ENCODE results near the gene TEKT5. TPM values are rescaled to one million over a fixed set of nuclear protein-coding genes. Genes with fewer than 3 reads are reported as not detected.
A peak's percentile ranks its signal among the peaks of the same experiment; 100 is the strongest.

The TEKT5 gene
- total RNA-seq, 1 experiment from 2014 or later, result not detected

DNA sequence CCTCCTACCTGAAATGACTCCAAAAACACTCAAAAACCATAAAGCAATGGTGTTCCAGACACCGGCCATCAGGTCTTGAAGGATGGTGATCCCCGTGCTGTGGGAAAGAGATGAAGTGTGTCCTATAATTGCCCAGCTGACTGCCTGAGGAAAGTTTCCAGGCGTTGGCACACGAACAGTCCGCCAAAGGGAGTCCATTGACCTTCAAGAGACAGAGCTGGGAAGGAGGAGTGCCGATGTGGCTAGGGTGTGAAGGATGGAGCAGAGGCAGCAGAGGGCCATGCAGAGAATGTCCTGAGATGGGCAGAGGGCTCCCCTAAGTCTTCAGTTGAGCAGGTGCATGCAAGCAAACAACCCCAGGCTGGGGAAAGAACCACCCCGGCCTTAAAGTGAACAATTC, 37.1 kb upstream of the TEKT5 start:
- H3K36me3 ChIP-seq (ENCODE audit: low read depth), result no peaks in the 10 kb centered on the region
- H3K4me1 ChIP-seq (replicated peaks; ENCODE audit: insufficient read depth), result peaks cover 18% of the 10 kb centered on the region
- no peaks in the 10 kb centered on the region for H3K9me3 ChIP-seq (ENCODE audit: insufficient read depth, low read depth)
- no peak for DNase-seq
- ChIA-PET CTCF (interaction anchor here (1.0 kb wide), 1 partner anchor 211 kb away, joined by 5 read pairs; no protein-coding TSS in a partner anchor), POLR2A (ENCODE audit: unreplicated experiment) (interaction anchor here (0.6 kb wide), 1 partner anchor 138 kb away, joined by 4 read pairs; no protein-coding TSS in a partner anchor)
- BruUV-seq (replicated peaks), result no TSS peak
- H3F3A ChIP-seq (ENCODE audit: insufficient read depth, low read depth), result no peaks in the 10 kb centered on the region
- H4K20me1 ChIP-seq (ENCODE audit: insufficient read depth), result no peaks in the 10 kb centered on the region
- intact Hi-C loops (cut with micrococcal nuclease; ENCODE audit: unreplicated experiment), result no loop called here
- H3K4me2 ChIP-seq, result no peak overlapping the region
- no peaks in the 10 kb centered on the region for H3K9me2 ChIP-seq (ENCODE audit: insufficient read depth)
- H2AFZ ChIP-seq, result no peak overlapping the region
- no peaks in the 10 kb centered on the region for H3K79me2 ChIP-seq (ENCODE audit: low read depth)
- TF ChIP-seq EZH2 (IDR thresholded peaks at IDR 0.05; ENCODE audit: low read depth), result no peak
- TF ChIP-seq, protein P1, sequence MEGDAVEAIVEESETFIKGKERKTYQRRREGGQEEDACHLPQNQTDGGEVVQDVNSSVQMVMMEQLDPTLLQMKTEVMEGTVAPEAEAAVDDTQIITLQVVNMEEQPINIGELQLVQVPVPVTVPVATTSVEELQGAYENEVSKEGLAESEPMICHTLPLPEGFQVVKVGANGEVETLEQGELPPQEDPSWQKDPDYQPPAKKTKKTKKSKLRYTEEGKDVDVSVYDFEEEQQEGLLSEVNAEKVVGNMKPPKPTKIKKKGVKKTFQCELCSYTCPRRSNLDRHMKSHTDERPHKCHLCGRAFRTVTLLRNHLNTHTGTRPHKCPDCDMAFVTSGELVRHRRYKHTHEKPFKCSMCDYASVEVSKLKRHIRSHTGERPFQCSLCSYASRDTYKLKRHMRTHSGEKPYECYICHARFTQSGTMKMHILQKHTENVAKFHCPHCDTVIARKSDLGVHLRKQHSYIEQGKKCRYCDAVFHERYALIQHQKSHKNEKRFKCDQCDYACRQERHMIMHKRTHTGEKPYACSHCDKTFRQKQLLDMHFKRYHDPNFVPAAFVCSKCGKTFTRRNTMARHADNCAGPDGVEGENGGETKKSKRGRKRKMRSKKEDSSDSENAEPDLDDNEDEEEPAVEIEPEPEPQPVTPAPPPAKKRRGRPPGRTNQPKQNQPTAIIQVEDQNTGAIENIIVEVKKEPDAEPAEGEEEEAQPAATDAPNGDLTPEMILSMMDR (conservative IDR thresholded peaks at IDR 0.05), result no peak
- H3K27me3 ChIP-seq (ENCODE audit: insufficient read depth, low read depth), result no peaks in the 10 kb centered on the region
- no peak overlapping the region for H3K4me3 ChIP-seq
- H3K27ac ChIP-seq, result no peak overlapping the region

DNA sequence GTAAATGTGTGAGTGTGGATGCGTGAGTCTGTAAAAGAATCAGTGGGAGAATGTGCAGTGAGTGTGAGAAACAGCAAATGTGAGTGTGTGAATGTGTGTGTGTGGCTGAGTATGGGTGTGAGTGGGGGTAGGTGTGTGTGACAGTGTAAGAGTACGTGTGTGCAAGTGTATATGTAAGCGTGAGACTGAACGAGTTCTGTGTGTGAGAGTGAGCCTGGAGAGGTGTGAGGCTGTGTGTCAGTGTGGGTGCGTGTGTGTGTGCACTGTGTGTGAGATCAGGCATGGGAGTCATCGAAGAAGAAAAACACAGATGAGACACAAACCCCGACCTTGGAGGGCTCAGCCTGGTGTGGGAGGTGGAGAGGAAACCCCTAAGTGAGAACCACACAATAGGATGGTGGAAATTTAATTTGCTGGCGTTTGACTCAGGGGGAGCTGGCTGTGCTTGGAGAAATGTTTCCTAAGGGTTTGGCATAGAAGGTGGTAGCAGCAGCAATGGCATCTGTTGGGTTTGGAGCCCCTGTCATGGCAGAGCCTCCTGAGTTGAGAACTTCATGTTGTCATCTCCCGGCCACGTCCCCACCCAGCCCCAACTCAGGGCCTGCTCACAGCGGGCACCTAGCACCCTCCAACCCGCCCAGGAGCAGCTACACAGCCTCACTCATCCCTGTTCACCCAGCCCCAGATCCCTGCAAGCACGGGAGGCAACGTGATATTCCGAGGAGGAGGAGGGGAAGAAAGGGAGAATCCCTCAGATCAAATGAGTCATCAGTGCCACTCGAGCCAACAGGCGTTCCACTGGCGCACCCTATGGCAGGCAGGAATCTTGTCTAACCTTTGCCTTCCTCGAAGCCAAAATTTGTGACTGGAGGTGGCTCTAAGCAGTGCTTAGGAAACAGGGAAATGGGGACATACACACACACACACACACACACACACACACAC, 34.6 kb upstream of the TEKT5 start:
- POLR2A ChIA-PET (ENCODE audit: unreplicated experiment), result no interaction called here
- Histone ChIP-seq H3K4me3 (no peak overlapping the region), H3K27me3 (ENCODE audit: insufficient read depth, low read depth) (no peaks in the 10 kb centered on the region)

More for the DNA sequence above, 34.6 kb upstream of the TEKT5 start:
- intact Hi-C loops (cut with micrococcal nuclease; ENCODE audit: unreplicated experiment), result loop anchor here (1.0 to 2.0 kb wide), 2 partner anchors 151 to 208 kb away; no protein-coding TSS in a partner anchor
- H3K36me3 ChIP-seq (ENCODE audit: low read depth), result no peaks in the 10 kb centered on the region
- CTCF ChIA-PET, result interaction anchor here (0.6 to 0.9 kb wide), 2 partner anchors 40 to 215 kb away, joined by 3 to 4 read pairs; no protein-coding TSS in a partner anchor
- H2AFZ ChIP-seq, result 0 out of 2 replicates have a peak overlapping the region, but pooled peaks have one; percentile 41
- BruUV-seq (replicated peaks), result no TSS peak
- H3K9me2 ChIP-seq (ENCODE audit: insufficient read depth), result no peaks in the 10 kb centered on the region
- peak overlapping the region; percentile 63 for H3K4me2 ChIP-seq
- H3K4me1 ChIP-seq (replicated peaks; ENCODE audit: insufficient read depth), result peaks cover 18% of the 10 kb centered on the region
- DNase-seq, result peak; percentile 84 to 87
- no peaks in the 10 kb centered on the region for H3F3A ChIP-seq (ENCODE audit: insufficient read depth, low read depth)
- H3K27ac ChIP-seq, result no peak overlapping the region
- H3K9me3 ChIP-seq (ENCODE audit: insufficient read depth, low read depth), result no peaks in the 10 kb centered on the region
- H4K20me1 ChIP-seq (ENCODE audit: insufficient read depth), result no peaks in the 10 kb centered on the region
- TF ChIP-seq EZH2 (IDR thresholded peaks at IDR 0.05; ENCODE audit: low read depth), result no peak
- TF ChIP-seq, protein P1 (conservative IDR thresholded peaks at IDR 0.05), result no peak; the same call in 1 of the 2 replicates
- H3K79me2 ChIP-seq (ENCODE audit: low read depth), result no peaks in the 10 kb centered on the region

All from PC-9 (cell line).